Left lung (tissue), 10 donors: Measurements from ENCODE around the gene SLC25A23. TPM values are rescaled to one million over a fixed set of nuclear protein-coding genes. Genes with fewer than 3 reads are reported as not detected.

Source experiments
- ATAC-seq: fragments of 200-7000 bp; cut with Tn5 transposase; one replicate; pipeline ENCODE4 v1.9.1; 2020; ENCODE audit warnings: moderate library complexity
- DNase-seq, 4 donors: peaks; one replicate each; pipeline ENCODE4 v3.0.0-alpha.2; 2013 to 2020
- H3K27ac ChIP-seq, 2 donors: fragments of 200-600 bp; sonication (generic) in 1 of 2; one replicate each; pipeline versions ENCODE4 v1.5.0 to v1.8.0; 2020 to 2021
- H3K27me3 ChIP-seq, 2 donors: fragments of 200-600 bp; sonication (generic) in 1 of 2; one replicate each; pipeline versions ENCODE4 v1.5.0 to v1.8.0; 2020 to 2021
- H3K36me3 ChIP-seq, 2 donors: fragments of 200-600 bp; sonication (generic) in 1 of 2; one replicate each; pipeline versions ENCODE4 v1.5.0 to v1.8.0; 2020 to 2021
- H3K4me1 ChIP-seq, 2 donors: fragments of 200-600 bp; one replicate each; pipeline ENCODE4 v1.8.0; 2021
- H3K4me3 ChIP-seq, 2 donors: fragments of 200-600 bp; sonication (generic) in 1 of 2; one replicate each; pipeline versions ENCODE4 v1.5.0 to v1.8.0; 2020 to 2021; ENCODE audit warnings: mild to moderate bottlenecking in 1 of 2
- H3K9me3 ChIP-seq, 2 donors: fragments of 200-600 bp; sonication (generic) in 1 of 2; one replicate each; pipeline versions ENCODE4 v1.5.0 to v1.8.0; 2020 to 2021
- intact Hi-C, 2 donors: fragments of 100-400 bp; cut with DNase I; formaldehyde crosslinking; loops; one replicate each; pipeline versions ENCODE4 v1.11.2 to v1.14.2; 2022
- polyA plus RNA-seq, 6 donors: library from polyadenylated mRNA; unstranded; fragments of 120-200 nt; gene quantifications; one replicate each; pipeline ENCODE4 v1.2.1, GENCODE V29; 2013; ENCODE audit not compliant: insufficient read length in 6 of 6
- total RNA-seq, 2 donors: library from RNA; stranded (reverse); fragmentation: NEBNext Ultra II Directional; extraction: Animal tissue kit (Norgen Biotek cat#: 25700); gene quantifications; one replicate each; pipeline ENCODE4 v1.2.1, GENCODE V29; 2021
- TF ChIP-seq, protein P1 (sequence below), 2 donors: fragments of 200-600 bp; sonication (generic) in 1 of 2; IDR thresholded peaks; one replicate each; pipeline versions ENCODE4 v1.5.0 to v1.8.0; 2021; ENCODE audit warnings: antibody characterized with exemption in 2 of 2
- donor health status: DM: no; HTN: yes; CAD: no.
- donor health status: DM: no; HTN: no; CAD: no.

The SLC25A23 gene
- total and polyA plus RNA-seq, 8 donors: 43.1 to 118 (median 56.1) TPM

DNA sequence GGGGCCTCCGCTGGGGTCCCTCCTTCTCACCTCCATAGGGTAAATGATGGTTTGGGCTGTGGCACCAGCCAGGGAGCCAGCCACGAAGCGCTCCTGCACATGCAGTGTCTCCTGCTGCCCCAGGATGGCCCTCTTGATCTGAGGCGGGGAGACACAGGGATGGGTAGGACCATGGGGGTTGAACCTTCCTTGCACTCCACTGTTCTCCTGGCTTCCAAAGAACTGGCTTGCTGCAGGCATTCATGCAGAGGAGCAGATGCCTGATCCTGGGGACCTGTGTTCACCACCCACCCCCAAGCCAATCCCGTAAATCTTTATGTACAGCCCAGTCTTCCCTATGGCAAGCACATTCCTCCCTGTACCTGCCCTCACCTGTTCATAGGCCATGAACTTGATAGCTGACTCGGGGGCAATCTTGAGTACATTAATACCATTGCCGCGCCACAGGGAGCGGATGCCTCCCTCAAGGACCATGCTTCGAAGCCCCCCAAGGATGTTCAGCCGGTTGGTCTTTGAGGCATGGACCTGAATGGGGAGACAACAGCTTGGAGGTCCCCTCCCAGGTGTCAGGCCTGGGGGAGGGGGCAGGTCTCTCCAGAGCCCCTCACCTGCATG is 5.5 kb downstream of the SLC25A23 start:
- H3K27ac ChIP-seq: no peak overlapping the region
- DNase-seq (no peak), ATAC-seq (no peak)
- peaks cover 0 to 40% of the 10 kb centered on the region in 2 donors for H3K36me3 ChIP-seq
- peaks cover 0 to 17% of the 10 kb centered on the region in 2 donors for H3K9me3 ChIP-seq
- TF ChIP-seq, protein P1, sequence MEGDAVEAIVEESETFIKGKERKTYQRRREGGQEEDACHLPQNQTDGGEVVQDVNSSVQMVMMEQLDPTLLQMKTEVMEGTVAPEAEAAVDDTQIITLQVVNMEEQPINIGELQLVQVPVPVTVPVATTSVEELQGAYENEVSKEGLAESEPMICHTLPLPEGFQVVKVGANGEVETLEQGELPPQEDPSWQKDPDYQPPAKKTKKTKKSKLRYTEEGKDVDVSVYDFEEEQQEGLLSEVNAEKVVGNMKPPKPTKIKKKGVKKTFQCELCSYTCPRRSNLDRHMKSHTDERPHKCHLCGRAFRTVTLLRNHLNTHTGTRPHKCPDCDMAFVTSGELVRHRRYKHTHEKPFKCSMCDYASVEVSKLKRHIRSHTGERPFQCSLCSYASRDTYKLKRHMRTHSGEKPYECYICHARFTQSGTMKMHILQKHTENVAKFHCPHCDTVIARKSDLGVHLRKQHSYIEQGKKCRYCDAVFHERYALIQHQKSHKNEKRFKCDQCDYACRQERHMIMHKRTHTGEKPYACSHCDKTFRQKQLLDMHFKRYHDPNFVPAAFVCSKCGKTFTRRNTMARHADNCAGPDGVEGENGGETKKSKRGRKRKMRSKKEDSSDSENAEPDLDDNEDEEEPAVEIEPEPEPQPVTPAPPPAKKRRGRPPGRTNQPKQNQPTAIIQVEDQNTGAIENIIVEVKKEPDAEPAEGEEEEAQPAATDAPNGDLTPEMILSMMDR (IDR thresholded peaks at IDR 0.05): no peak
- H3K4me1 ChIP-seq: peaks cover 0 to under 1% of the 10 kb centered on the region in 2 donors
- peaks cover 0 to 11% of the 10 kb centered on the region in 2 donors for H3K27me3 ChIP-seq
- intact Hi-C loops: no loop called here
- no peak overlapping the region for H3K4me3 ChIP-seq

DNA sequence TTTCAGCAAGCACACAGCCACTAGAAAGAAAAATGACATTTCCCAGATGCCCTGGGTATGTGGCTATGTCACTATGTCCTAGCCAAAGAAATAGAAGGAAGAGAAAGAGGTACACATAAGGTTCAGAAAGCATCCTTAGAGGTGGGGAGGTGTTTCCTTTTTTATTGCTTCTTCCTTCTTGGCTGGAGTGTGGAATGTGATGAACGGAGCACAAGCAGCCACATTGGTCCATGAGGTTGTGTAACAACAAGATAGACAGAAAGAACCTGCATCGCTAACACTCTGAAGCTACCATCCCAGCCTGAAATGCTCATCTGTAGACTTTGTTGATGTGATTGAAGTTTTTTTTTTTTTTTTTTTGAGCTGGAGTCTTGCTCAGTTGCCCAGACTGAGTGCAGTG is 6.7 kb downstream of the SLC25A23 start:
- DNase-seq (no peak), ATAC-seq (no peak)
- Histone ChIP-seq H3K9me3 (peaks cover 0 to 17% of the 10 kb centered on the region in 2 donors), H3K4me3 (no peak overlapping the region), H3K36me3 (peaks cover 0 to 40% of the 10 kb centered on the region in 2 donors), H3K4me1 (no peaks in the 10 kb centered on the region), H3K27me3 (peaks cover 0 to 2% of the 10 kb centered on the region in 2 donors), H3K27ac (no peak overlapping the region)
- intact Hi-C loops: no loop called here
- TF ChIP-seq, protein P1 (IDR thresholded peaks at IDR 0.05): no peak

DNA sequence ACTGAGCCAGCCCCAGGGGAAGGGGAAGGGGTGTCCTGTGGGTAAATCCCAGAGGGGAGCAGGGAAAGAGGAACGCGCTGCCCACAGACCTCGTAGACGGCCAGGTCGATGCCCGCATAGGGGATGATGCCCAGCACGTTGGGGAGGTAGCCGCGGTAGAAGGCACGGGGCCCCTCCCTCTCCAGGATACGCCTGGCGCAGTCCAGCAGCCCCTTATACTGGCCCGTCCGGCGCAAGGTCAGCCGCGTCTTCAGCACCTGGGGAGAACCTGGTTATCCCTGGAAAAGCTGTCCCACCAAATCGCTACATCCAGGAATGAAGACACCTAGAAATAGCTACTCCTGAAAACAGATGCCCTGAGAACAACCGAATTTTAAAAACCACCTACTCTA is 7.4 kb downstream of the SLC25A23 start:
- Histone ChIP-seq H3K4me3 (no peak overlapping the region), H3K4me1 (no peaks in the 10 kb centered on the region), H3K9me3 (peaks cover 0 to 17% of the 10 kb centered on the region in 2 donors), H3K36me3 (peaks cover 0 to 40% of the 10 kb centered on the region in 2 donors), H3K27ac (no peak overlapping the region), H3K27me3 (no peaks in the 10 kb centered on the region)
- no peak for DNase-seq
- intact Hi-C loops: no loop called here
- TF ChIP-seq, protein P1 (IDR thresholded peaks at IDR 0.05): no peak
- no peak for ATAC-seq

DNA sequence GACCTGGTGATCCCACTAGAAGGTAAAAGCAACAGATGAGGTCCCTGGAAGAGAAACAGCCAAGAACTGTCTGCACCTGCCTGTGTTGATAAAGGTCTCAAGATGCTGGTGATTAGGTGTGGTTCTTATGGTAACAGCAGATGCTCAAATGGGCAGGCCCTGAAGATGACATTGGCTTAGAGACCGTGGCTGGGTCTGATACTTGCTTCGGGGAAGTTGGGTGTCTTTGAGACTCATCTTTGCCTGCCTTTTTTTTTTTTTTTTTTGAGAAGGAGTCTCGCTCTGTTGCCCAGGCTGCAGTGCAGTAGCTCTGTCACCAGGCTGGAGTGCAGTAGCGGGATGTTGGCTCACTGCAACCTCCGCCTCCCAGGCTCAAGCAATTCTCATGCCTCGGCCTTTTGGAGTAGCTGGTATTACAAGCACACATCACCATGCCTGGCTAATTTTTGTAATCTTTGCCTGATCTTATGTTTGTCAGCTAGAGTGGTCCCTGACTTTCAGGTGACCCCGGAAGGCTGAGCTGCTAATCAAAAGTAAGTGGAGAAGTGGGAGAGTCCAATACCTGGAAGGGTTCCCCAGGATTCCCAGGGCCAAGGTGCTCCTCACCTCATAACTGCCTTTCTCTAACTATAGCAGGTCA is 7.9 kb downstream of the SLC25A23 start:
- ATAC-seq (no peak), DNase-seq (no peak)
- Histone ChIP-seq H3K36me3 (peaks cover 0 to 40% of the 10 kb centered on the region in 2 donors), H3K27ac (no peak overlapping the region), H3K27me3 (no peaks in the 10 kb centered on the region), H3K4me1 (no peaks in the 10 kb centered on the region), H3K9me3 (peaks cover 0 to 17% of the 10 kb centered on the region in 2 donors), H3K4me3 (no peak overlapping the region)
- intact Hi-C loops: no loop called here
- TF ChIP-seq, protein P1 (IDR thresholded peaks at IDR 0.05): no peak

DNA sequence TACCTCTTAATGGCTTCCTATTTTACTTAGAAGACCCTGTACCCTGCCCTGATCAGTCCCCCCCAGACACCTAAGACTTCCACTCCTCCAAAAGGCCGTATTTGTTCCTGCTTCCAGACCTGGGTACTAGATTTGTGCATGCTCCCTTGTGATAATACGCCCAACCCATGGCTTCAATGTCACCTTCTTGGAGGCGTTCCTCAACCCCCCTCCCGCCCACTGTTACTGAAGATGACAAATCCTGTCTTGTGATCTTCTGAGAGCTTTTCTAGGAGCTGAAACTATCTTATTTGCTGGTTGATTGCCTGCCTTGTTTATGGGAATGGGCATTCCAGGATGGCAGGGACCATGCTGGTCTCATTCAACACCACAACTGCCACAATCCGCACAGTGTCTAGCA is 9.4 kb downstream of the SLC25A23 start:
- no peaks in the 10 kb centered on the region for H3K4me1 ChIP-seq
- H3K27me3 ChIP-seq: no peaks in the 10 kb centered on the region
- ATAC-seq (no peak), DNase-seq (no peak)
- TF ChIP-seq, protein P1 (IDR thresholded peaks at IDR 0.05): no peak
- no peak overlapping the region for H3K27ac ChIP-seq
- no peak overlapping the region for H3K4me3 ChIP-seq
- peaks cover 0 to 17% of the 10 kb centered on the region in 2 donors for H3K9me3 ChIP-seq
- H3K36me3 ChIP-seq: peaks cover 0 to 32% of the 10 kb centered on the region in 2 donors
- intact Hi-C loops: no loop called here
